Inflammatory macrophage treated with lipopolysaccharide for 4 hours (primary cell): ENCODE measurements around the gene ASB18.
"Not testable (repeated sequence)": the region's sequence is repeated elsewhere in the genome, so short reads cannot be mapped to it uniquely, and the experiment has no call there.

ENCODE experiments used
- DNase-seq: peaks from one replicate; pipeline ENCODE4 v3.0.0-alpha.2; 2020

The ASB18 gene, protein sequence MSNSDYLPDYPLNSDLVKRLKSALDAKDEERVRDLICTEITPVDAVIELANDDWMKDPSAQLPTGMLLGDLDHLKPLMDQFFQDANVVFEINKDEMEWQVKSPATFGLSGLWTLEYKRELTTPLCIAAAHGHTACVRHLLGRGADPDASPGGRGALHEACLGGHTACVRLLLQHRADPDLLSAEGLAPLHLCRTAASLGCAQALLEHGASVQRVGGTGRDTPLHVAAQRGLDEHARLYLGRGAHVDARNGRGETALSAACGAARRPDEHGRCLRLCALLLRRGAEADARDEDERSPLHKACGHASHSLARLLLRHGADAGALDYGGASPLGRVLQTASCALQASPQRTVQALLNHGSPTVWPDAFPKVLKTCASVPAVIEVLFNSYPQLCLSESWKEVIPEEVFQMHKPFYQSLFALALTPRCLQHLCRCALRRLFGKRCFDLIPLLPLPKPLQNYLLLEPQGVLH

GRCh38 chr2:236264256-236264655 is at the start of gene ASB18:
Gene ASB18, minus strand, starts transcription at chr2:236264406. Its CDS starts 61 bp downstream, at chr2:236264345.
- DNase-seq, result no peak

DNA sequence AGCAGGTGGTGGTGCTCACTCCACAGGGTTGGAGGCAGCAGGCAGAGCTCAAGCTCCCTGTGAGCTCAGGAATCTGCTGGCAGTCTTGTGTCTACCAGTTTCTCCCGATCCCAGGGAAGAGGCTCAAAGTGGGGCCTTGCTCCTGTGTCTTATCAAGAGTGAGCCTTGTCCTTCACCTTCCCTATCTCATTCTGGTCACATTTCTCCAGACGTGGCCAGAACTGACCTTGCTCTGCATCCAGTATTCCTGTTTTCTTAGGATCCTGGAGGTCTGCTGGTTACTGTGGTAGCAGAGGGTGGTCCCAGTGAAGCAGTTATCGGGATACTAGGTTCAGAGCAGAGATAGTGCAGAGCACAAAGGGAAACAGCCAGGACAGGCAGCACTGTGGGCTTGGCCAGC is 47.1 kb upstream of the ASB18 start:
- DNase-seq, result no peak

GRCh38 chr2:236309669-236310029 is 45.4 kb upstream of the ASB18 start:
- no peak for DNase-seq

GRCh38 chr2:236308855-236309668 is 44.9 kb upstream of the ASB18 start:
- DNase-seq, result no peak

GRCh38 chr2:236307641-236308040 is 43.4 kb upstream of the ASB18 start:
- DNase-seq, result no peak

- DNase-seq, result no peak
Measured at GRCh38 chr2:236306825-236307540, 42.8 kb upstream of the ASB18 start.

DNA sequence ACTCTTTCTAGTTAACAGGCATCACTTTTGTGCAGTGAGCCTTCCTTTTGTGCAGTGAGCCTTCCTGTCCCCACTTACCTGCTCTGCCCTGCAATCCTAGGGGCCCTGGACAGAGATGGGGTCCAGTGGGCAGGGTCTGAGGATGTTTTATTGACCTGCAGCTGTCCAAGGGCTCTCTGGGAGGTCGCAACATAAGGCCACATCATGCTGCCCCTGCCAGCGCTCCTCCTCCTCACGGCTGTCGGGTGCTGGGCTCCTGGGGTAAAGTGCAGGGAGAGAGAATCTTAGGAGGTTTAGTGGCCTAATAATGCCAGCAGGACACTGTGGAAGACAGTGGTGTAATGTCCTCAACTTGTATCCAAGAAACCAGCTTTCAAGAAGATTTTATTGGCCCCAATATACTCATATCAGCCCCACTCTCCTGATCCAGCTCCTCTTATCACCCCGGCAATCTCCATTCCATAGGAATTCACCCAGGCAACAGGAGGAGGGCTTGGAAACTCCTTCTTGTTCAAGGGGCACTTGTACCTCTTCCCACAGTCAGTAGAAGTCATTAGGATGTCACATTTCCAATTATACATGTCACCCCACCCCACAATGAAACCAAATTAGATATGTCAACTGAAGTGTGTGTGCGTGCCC is 41.9 kb upstream of the ASB18 start:
- no peak for DNase-seq

- DNase-seq, result no peak
Measured at GRCh38 chr2:236305531-236305930, 41.3 kb upstream of the ASB18 start.

GRCh38 chr2:236303935-236304334 is 39.7 kb upstream of the ASB18 start:
- no peak for DNase-seq

DNA sequence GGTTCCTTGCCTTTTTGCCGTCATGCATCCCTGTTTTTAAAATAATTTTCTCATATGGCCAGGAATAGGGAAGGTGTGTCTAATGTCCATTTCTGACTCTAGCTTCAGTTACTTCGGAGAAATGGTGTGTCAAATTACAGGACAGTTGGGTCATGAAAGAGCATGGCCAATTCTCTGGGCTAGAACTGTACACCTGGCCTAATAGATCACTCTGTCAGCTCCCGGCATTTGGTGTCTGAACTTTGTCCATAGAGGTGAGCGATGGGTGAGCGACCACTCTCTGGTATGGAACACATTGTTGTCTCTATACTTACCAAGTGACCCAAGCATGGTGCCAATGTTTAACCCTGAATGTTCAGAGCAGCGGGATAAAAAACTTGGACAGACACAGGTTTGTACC is 38.3 kb upstream of the ASB18 start:
- DNase-seq, result no peak

DNA sequence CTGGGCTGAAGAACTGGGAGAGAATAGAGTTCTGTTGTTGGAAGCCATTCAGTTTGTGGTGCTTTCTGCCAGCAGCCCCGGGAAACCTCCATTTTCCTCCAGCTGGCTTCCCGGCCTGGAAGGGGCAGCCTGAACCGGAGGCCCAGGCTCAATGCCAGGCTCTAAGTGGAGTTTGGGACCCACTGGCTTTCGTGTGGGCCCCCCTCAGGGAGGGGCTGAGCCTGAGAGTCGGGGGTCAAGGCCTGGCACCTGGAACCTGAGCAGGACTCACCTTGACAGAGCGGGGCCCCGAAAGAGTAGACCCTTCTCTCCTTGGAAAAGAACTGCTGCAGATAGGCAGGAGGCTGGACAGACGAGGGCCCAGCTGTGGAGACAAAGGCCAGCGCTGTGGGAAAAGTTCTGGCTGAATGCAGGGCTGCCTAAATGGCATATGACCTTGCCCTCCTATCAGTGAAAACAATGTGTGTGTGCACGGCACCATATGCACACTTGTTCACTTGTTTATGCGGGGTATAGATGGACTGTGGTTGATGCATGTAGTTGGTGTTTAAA is 34.8 kb upstream of the ASB18 start:
- no peak for DNase-seq

GRCh38 chr2:236295481-236295880 is 31.3 kb upstream of the ASB18 start:
- no peak for DNase-seq

- DNase-seq, result no peak
Measured at GRCh38 chr2:236294647-236295046, 30.4 kb upstream of the ASB18 start.

GRCh38 chr2:236293241-236293810 is 29.1 kb upstream of the ASB18 start:
- DNase-seq, result no peak

DNA sequence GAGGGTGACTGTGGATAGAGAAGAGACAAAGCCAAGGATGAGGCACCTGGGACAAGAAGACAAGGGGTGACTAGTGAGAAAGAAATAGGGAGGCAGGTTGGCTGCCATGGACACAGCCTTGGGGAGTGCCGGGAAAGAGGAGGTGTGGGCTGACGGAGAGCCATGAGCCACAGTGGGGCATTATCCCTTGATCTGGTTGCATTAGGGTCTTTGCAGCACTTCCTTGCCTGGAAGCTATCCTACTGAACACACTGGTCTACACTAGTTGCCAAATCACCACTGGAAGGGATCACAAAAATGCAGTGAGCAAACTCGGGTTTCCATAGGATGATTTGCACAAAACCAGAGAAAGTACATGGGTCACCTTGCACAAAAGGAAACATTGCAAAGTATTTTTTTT is 27.7 kb upstream of the ASB18 start:
- DNase-seq, result no peak

GRCh38 chr2:236291476-236291875 is 27.3 kb upstream of the ASB18 start:
- DNase-seq, result no peak

DNA sequence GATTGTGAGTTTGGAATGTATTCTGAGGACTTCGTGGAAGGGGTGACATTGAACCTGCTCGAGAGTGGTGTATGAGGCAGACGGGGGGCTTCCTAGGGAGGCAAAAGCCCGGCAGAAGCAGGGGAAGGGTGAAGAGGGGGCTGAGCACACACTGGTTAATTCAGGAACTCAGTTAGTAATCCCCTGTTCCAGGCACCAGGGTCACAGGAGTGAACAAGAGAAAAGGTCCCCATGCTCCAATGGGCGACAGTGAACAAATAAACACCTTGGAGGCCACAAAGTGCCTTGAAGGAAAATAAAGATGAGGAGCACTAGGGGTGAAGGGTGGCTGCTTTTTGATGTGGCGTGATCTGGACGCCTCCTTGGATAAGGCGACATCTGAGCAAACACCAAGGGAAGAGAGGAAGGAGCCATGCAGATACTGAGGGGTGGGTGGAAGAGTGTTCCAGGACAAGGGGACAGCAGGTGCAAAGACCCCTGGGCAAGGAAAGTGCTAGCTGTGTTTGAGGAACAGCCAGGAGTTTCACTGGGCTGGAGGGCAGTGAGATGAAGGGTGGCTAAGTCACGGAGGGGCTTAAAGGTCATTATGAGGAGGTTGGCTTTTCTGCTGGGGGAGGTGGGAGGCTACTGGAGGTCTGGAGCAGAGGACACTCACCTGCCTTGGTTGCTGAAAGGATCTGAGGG is 26.7 kb upstream of the ASB18 start:
- no peak for DNase-seq

- no peak for DNase-seq
Measured at GRCh38 chr2:236289766-236290462, 25.7 kb upstream of the ASB18 start.

DNA sequence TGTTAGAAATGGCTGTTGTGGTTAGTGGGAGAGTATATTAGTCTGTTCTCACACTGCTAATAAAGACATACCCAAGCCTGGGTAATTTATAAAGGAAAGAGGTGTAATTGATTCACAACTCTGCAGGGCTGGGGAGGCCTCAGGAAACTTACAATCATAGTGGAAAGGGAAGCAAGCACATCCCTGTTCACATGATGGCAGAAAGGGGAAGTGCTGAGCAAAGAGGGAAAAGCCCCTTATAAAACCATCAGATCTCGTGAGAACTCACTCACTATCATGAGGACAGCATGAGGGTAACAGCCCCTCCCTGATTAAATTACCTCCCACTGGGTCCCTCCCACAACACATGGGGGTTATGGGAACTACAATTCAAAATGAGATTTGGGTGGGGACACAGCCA is 24.2 kb upstream of the ASB18 start:
- not testable (repeated sequence) for DNase-seq

- DNase-seq, result no peak
Measured at GRCh38 chr2:236287656-236288055, 23.4 kb upstream of the ASB18 start.
